Activated CD8-positive, alpha-beta memory T cell treated with anti-CD3 and anti-CD28 coated beads, Interleukin-2, amount 10 ng/mL, durations not matched to agents 7 days and 5 days (primary cell): Measurements from ENCODE around the gene FZD10. TPM values are rescaled to one million over a fixed set of nuclear protein-coding genes. Genes with fewer than 3 reads are reported as not detected.

ENCODE experiments used
- ATAC-seq: fragments of 150-1000 bp; cut with Tn5 transposase; one replicate; pipeline ENCODE4 v1.10.0; 2021; ENCODE audit warnings: moderate library complexity
- CTCF ChIA-PET: fragments of 350-600 bp; sonication (Branson Sonifier 250); formaldehyde crosslinking; loops from one replicate; lab custom pipeline; 2021; ENCODE audit warnings: antibody characterized with exemption; lab: Charles Lee
- DNase-seq: peaks from one replicate; pipeline ENCODE4 v3.0.0-alpha.2; 2020
- H3K27ac Mint-ChIP-seq: one replicate; pipeline ENCODE4 v1.8.0; 2021; ENCODE audit warnings: mild to moderate bottlenecking, mixed read lengths
- H3K27me3 Mint-ChIP-seq: one replicate; pipeline ENCODE4 v1.8.0; 2021; ENCODE audit warnings: mixed read lengths
- H3K36me3 Mint-ChIP-seq: one replicate; pipeline ENCODE4 v1.8.0; 2021; ENCODE audit warnings: mild to moderate bottlenecking, mixed read lengths
- H3K4me1 Mint-ChIP-seq: one replicate; pipeline ENCODE4 v1.8.0; 2021; ENCODE audit warnings: mixed read lengths
- H3K4me3 Mint-ChIP-seq: one replicate; pipeline ENCODE4 v1.8.0; 2021; ENCODE audit warnings: mild to moderate bottlenecking, moderate library complexity, mixed read lengths
- H3K9me3 Mint-ChIP-seq: one replicate; pipeline ENCODE4 v1.8.0; 2022; ENCODE audit warnings: low read depth, mixed read lengths
- total RNA-seq, 2 experiments: library from RNA; stranded (reverse); gene quantifications; one replicate each; pipeline ENCODE4 v1.2.3, GENCODE V29; 2021

The FZD10 gene
- total RNA-seq, 2 experiments from 2014 or later, result not detected

- peaks cover 2% of the 10 kb centered on the region for H3K36me3 Mint-ChIP-seq
- no peak for ATAC-seq
- CTCF ChIA-PET, result no interaction called here
Measured at GRCh38 chr12:130137040-130138018, 24.9 kb upstream of the FZD10 start.

GRCh38 chr12:130138478-130138877 is 23.8 kb upstream of the FZD10 start:
- no peak for DNase-seq
- H3K4me3 Mint-ChIP-seq, result no peak overlapping the region
- CTCF ChIA-PET, result no interaction called here
- H3K27ac Mint-ChIP-seq, result no peak overlapping the region
- H3K27me3 Mint-ChIP-seq, result no peaks in the 10 kb centered on the region
- peaks cover 10% of the 10 kb centered on the region for H3K9me3 Mint-ChIP-seq
- H3K36me3 Mint-ChIP-seq, result peaks cover 2% of the 10 kb centered on the region
- no peaks in the 10 kb centered on the region for H3K4me1 Mint-ChIP-seq
- no peak for ATAC-seq

More at GRCh38 chr12:130137040-130138018, 24.9 kb upstream of the FZD10 start:
- Mint-ChIP-seq H3K27me3 (no peaks in the 10 kb centered on the region), H3K27ac (no peak overlapping the region), H3K9me3 (peaks cover 10% of the 10 kb centered on the region), H3K4me3 (no peak overlapping the region), H3K4me1 (no peaks in the 10 kb centered on the region)
- no peak for DNase-seq

- Mint-ChIP-seq H3K27ac (no peak overlapping the region), H3K4me3 (no peak overlapping the region), H3K27me3 (no peaks in the 10 kb centered on the region), H3K4me1 (no peaks in the 10 kb centered on the region), H3K36me3 (peaks cover 2% of the 10 kb centered on the region), H3K9me3 (peaks cover 9% of the 10 kb centered on the region)
- CTCF ChIA-PET, result interaction anchor here (1.2 kb wide), 1 partner anchor 26 kb away, joined by 3 read pairs; no protein-coding TSS in a partner anchor
- DNase-seq (no peak), ATAC-seq (no peak)
Measured at GRCh38 chr12:130139567-130140421, 22.5 kb upstream of the FZD10 start.

- DNase-seq (no peak), ATAC-seq (no peak)
- Mint-ChIP-seq H3K27ac (no peak overlapping the region), H3K4me3 (no peak overlapping the region), H3K4me1 (no peaks in the 10 kb centered on the region), H3K27me3 (no peaks in the 10 kb centered on the region), H3K36me3 (no peaks in the 10 kb centered on the region), H3K9me3 (no peaks in the 10 kb centered on the region)
- CTCF ChIA-PET, result no interaction called here
Measured at GRCh38 chr12:130141105-130141504, 21.2 kb upstream of the FZD10 start.

- Mint-ChIP-seq H3K4me3 (no peak overlapping the region), H3K27me3 (no peaks in the 10 kb centered on the region), H3K36me3 (no peaks in the 10 kb centered on the region), H3K27ac (no peak overlapping the region), H3K9me3 (no peaks in the 10 kb centered on the region), H3K4me1 (no peaks in the 10 kb centered on the region)
- CTCF ChIA-PET, result interaction anchor here (0.6 kb wide), 1 partner anchor 18 kb away, joined by 3 read pairs; no protein-coding TSS in a partner anchor
- ATAC-seq (no peak), DNase-seq (no peak)
Measured at GRCh38 chr12:130141901-130142683, 20.2 kb upstream of the FZD10 start.

- Mint-ChIP-seq H3K36me3 (no peaks in the 10 kb centered on the region), H3K4me1 (no peaks in the 10 kb centered on the region), H3K4me3 (no peak overlapping the region), H3K9me3 (no peaks in the 10 kb centered on the region), H3K27me3 (no peaks in the 10 kb centered on the region), H3K27ac (no peak overlapping the region)
- CTCF ChIA-PET, result no interaction called here
- DNase-seq, result no peak
- no peak for ATAC-seq
Measured at GRCh38 chr12:130142736-130143135, 19.5 kb upstream of the FZD10 start.

GRCh38 chr12:130143136-130143535 is 19.1 kb upstream of the FZD10 start:
- H3K9me3 Mint-ChIP-seq, result no peaks in the 10 kb centered on the region
- DNase-seq, result no peak
- H3K36me3 Mint-ChIP-seq, result no peaks in the 10 kb centered on the region
- no peak overlapping the region for H3K4me3 Mint-ChIP-seq
- CTCF ChIA-PET, result no interaction called here
- no peaks in the 10 kb centered on the region for H3K27me3 Mint-ChIP-seq
- no peak overlapping the region for H3K27ac Mint-ChIP-seq
- ATAC-seq, result no peak
- H3K4me1 Mint-ChIP-seq, result no peaks in the 10 kb centered on the region

GRCh38 chr12:130144256-130144655 is 18.0 kb upstream of the FZD10 start:
- no peak for ATAC-seq
- H3K27ac Mint-ChIP-seq, result no peak overlapping the region
- H3K27me3 Mint-ChIP-seq, result no peaks in the 10 kb centered on the region
- DNase-seq, result no peak
- H3K4me1 Mint-ChIP-seq, result no peaks in the 10 kb centered on the region
- H3K36me3 Mint-ChIP-seq, result no peaks in the 10 kb centered on the region
- CTCF ChIA-PET, result no interaction called here
- no peak overlapping the region for H3K4me3 Mint-ChIP-seq
- no peaks in the 10 kb centered on the region for H3K9me3 Mint-ChIP-seq

GRCh38 chr12:130145731-130146130 is 16.5 kb upstream of the FZD10 start:
- DNase-seq (no peak), ATAC-seq (no peak)
- Mint-ChIP-seq H3K36me3 (no peaks in the 10 kb centered on the region), H3K9me3 (no peaks in the 10 kb centered on the region), H3K4me1 (no peaks in the 10 kb centered on the region), H3K27me3 (no peaks in the 10 kb centered on the region), H3K27ac (no peak overlapping the region), H3K4me3 (no peak overlapping the region)
- CTCF ChIA-PET, result no interaction called here

- DNase-seq (no peak), ATAC-seq (no peak)
- no peaks in the 10 kb centered on the region for H3K27me3 Mint-ChIP-seq
- H3K4me1 Mint-ChIP-seq, result no peaks in the 10 kb centered on the region
- CTCF ChIA-PET, result no interaction called here
- H3K4me3 Mint-ChIP-seq, result no peak overlapping the region
- no peaks in the 10 kb centered on the region for H3K9me3 Mint-ChIP-seq
- H3K27ac Mint-ChIP-seq, result no peak overlapping the region
- H3K36me3 Mint-ChIP-seq, result no peaks in the 10 kb centered on the region
Measured at GRCh38 chr12:130146176-130146931, 15.9 kb upstream of the FZD10 start.

- Mint-ChIP-seq H3K27ac (no peak overlapping the region), H3K36me3 (no peaks in the 10 kb centered on the region), H3K4me3 (no peak overlapping the region), H3K27me3 (no peaks in the 10 kb centered on the region), H3K4me1 (no peaks in the 10 kb centered on the region), H3K9me3 (peaks cover 2% of the 10 kb centered on the region)
- ATAC-seq, result no peak
- DNase-seq, result no peak
- CTCF ChIA-PET, result no interaction called here
Measured at GRCh38 chr12:130147875-130148596, 14.2 kb upstream of the FZD10 start.

GRCh38 chr12:130151846-130152245 is 10.4 kb upstream of the FZD10 start:
- Mint-ChIP-seq H3K4me3 (no peak overlapping the region), H3K36me3 (no peaks in the 10 kb centered on the region), H3K4me1 (no peaks in the 10 kb centered on the region), H3K9me3 (peaks cover 2% of the 10 kb centered on the region), H3K27me3 (no peaks in the 10 kb centered on the region), H3K27ac (no peak overlapping the region)
- no peak for DNase-seq
- CTCF ChIA-PET, result no interaction called here
- ATAC-seq, result no peak
